OCI-LY7 (cell line): ENCODE results near the gene PDK1.

Experiments
- EZH2phosphoT487 ChIP-seq: fragments of 200-600 bp; sonication (generic); IDR thresholded peaks from 2 replicates; pipeline ENCODE4 v1.6.1; 2018; ENCODE audit warnings: low read depth, borderline replicate concordance, mild to moderate bottlenecking, mixed run types, antibody characterized with exemption, low read length, moderate library complexity, mixed read lengths
- TF ChIP-seq, protein P1 (sequence below): fragments of 200-600 bp; sonication (generic); conservative IDR thresholded peaks from 2 replicates; pipeline ENCODE4 v1.5.1; 2014; ENCODE audit warnings: mild to moderate bottlenecking, antibody characterized with exemption, low read length, moderate library complexity, mixed read lengths

DNA sequence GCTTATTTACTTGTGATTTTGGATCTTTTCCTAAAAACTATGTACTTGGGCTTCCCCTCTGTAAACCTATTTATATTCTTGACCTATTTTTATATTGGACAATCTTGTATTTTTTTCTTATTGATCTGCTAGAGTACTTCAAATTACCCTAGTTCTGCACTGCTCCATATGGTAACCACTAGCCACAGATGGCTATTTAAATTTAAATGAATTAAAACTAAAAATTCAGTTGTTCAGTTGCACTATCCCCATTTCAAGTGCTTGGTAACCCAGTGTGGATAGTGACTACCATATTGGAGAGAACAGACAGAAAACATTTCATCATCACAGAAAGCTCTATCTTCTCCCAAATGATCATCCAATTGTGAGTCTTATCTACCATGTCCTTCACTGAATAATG is 74.3 kb downstream of the PDK1 start:
- TF ChIP-seq, protein P1, sequence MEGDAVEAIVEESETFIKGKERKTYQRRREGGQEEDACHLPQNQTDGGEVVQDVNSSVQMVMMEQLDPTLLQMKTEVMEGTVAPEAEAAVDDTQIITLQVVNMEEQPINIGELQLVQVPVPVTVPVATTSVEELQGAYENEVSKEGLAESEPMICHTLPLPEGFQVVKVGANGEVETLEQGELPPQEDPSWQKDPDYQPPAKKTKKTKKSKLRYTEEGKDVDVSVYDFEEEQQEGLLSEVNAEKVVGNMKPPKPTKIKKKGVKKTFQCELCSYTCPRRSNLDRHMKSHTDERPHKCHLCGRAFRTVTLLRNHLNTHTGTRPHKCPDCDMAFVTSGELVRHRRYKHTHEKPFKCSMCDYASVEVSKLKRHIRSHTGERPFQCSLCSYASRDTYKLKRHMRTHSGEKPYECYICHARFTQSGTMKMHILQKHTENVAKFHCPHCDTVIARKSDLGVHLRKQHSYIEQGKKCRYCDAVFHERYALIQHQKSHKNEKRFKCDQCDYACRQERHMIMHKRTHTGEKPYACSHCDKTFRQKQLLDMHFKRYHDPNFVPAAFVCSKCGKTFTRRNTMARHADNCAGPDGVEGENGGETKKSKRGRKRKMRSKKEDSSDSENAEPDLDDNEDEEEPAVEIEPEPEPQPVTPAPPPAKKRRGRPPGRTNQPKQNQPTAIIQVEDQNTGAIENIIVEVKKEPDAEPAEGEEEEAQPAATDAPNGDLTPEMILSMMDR = no peak
- no peak for TF ChIP-seq EZH2phosphoT487
